Skeletal muscle cell (primary cell): ENCODE measurements around the gene PTPRE.
"Not testable (repeated sequence)": the region's sequence is repeated elsewhere in the genome, so short reads cannot be mapped to it uniquely, and the experiment has no call there.

Source experiments
- DNase-seq: peaks from one replicate; pipeline ENCODE4 v3.0.0-alpha.2; 2010; ENCODE audit warnings: low read depth
- H3K4me3 ChIP-seq: 2 replicates; pipeline ENCODE4 v1.5.1; 2011; ENCODE audit warnings: low read depth, mild to moderate bottlenecking, control low read depth, low read length, moderate library complexity

Gene PTPRE

DNA sequence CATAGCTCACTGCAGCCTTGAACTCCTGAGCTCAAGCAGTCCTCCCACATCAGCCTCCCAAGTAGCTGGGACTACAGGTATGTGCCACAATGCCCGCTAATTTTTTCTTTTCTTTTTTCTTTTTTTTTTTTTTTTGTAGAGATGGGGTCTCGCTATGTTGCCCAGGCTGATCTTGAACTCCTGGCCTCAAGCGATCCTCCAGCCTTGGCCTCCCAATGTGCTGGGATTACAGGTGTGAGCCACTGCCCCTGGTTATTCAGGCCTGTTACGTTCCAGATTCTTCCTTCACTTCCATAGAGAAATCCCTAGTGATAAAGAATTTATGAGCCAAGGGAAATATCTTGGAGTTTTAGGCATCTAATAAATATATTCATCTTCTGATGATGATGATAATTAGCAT, 187.7 kb downstream of the PTPRE start:
- not testable (repeated sequence) for H3K4me3 ChIP-seq, DNase-seq

DNA sequence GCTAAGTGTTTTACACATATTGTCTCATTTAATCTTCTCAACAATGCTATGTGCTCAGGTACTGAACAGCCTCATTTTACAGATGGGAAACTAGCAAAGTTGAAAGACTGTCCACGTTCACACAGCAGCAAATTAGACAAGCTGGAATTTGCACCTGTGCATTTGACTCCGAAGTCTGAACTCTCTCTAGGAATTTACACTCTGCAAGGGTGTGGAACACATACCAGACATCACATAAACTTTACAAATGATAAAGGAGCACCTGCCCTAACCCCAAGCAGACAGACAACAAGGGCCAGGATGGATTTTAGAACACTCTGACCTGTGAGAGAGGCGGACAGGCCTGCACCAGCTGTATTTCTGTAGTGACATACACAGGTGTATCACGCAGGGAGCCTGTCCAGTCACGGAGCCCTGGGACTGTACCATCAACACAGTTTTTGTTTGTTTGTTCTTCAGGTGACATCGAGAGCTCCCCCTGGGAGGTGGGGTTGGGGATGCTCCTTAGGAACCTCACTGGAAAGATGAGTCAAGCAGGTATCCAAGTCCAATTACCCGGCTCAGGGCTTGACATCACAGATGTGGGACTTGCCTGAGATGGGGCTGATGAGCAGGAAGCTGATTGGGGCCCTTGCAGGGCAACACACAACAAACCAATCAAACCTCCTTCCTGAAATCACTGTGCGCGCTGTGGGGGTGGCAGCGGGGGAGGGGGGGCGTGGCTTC, 188.3 kb downstream of the PTPRE start:
- DNase-seq: no peak
- H3K4me3 ChIP-seq: no peak overlapping the region

DNA sequence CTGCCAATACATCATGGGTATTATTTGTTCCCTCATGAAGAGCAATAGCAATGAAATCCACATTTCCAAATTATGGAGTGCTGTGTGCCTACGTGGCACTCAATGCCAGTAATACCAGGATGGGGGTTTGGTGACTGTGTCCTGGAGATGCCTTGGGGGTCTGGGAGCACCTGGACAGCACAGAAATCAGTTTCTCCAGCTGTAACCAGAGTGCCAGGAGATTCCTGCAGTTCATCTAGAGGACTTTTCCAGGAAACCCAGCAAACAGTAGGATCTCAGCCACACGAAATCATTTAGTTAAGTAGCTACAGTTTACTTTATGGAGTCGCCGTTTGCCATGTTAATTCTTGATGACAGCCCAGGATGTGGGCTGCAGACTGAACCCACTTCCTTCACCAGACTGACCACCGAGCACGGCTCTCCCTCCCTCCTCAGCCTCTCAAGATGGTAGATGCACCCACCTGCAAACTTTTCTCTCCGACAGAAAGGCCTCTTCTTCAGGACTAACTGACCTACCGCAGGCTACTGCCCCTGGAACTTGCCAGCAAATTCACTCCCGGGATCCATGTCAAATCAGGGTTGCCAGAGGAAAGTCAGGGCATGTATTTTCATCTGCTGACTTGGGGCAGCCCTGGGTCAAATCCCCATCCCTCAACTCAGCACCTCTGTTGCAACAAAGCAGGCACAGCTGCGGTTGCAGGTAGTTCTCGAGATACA, 189.0 kb downstream of the PTPRE start:
- no peak for DNase-seq

DNA sequence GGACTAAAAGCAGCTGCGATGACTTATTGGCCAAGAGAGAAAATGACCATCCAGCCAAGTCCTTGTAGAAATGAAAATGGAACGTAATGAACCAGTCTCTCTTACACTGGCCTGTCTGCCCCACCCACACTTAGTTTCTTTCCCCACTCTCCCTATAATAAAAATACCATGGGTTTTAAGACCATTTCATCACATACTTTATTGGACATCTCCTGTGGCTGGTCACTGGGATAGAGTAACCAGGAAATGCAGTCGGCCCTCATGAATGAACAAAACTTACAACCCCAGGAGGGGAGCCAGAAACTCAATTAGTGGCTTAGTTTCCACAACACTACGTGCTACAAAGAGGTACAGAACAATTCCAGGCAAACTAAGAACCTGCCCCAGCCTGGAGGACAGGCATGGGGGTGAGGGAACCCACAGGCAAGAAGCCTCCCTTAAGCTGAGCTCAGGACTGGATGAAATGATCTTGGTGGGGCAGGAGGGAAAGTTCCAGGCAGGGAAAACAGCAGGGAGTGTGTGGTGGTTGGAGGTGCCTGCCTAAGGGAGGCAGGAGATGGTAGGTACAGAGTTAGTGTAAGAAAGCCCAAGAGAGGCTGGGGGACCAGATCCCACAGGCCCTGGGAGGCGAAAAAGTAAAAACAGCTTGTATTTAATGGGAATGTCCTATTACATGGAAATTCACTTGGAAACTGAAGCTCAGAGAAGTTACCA, 189.7 kb downstream of the PTPRE start:
- H3K4me3 ChIP-seq: no peak overlapping the region
- no peak for DNase-seq

More for the DNA sequence above, 189.0 kb downstream of the PTPRE start:
- H3K4me3 ChIP-seq: no peak overlapping the region

DNA sequence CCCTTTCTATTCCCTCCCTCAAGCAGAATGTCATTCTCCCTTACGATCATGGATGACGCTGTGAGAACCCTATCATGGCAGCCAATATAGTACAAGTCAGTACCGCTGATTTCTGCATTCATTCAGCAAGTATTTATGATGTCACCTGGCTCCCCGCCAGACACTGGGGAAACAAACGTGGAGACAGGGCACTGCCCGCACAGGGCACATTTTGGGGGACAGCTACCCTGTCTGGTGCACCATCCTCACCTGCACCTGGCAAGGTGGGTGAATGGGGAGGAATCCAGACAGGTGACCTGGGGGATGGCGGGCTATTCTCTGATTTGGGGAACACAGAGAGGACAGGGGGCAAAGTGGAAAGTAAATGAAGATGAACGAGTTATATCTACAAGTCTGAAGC, 190.9 kb downstream of the PTPRE start:
- no peak for DNase-seq
- H3K4me3 ChIP-seq: no peak overlapping the region

DNA sequence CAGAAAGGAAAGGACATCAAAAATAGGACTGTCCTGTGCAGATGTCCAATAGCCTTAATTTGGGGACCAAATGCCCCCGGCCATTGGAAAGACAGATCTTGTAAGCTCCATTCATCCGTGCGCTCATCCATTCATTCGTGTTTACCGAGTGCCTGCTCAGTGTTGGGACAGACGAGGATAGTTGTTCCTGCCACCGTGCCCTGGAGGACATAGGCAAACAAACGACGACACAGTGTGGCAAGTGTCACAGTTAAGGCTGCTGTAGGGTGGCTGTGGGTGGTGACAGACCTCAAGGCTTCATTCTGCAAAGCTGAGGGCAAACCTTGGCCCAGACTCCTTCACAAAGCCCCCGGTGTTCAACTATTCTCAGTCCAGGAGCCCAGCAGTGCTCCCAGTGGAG, 191.7 kb downstream of the PTPRE start:
- no peak overlapping the region for H3K4me3 ChIP-seq
- no peak for DNase-seq

DNA sequence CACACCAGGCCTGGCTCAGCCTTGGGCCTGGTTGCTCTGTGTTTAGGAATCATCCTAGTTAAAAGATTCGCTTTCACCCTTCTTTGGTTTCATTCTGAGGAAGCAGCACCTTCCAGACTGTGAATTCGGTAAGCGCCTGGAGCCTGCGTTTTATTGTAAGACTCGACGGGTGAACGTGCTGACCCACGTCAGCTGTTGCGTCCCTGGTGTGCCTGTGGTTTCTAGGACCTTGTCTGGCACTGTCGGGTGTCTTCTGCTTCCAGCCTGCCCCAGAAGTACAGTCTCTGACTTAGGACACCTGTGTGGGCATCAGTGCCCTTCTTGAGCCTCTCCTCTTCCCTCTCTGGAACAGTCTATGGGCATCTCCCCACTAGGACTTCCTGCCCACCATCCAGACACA, 193.0 kb downstream of the PTPRE start:
- H3K4me3 ChIP-seq: no peak overlapping the region
- DNase-seq: no peak

DNA sequence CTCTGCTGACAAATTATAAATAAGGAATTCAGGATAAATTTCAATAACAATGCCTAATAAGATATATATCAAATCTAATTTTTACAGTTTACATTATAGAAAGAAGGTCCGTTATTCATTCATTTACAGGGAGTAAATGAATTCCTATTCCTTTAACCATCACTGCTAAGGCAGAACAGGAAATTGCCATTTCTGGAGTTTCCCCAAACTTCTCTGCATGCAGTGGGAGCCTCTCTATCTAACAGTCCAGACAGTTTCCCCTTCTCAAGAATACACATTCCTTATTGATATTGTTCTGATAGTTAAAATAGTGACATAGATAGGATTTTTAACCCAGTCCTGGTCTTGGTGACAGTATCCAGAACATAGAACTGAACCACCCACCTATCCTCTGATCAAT, 195.0 kb downstream of the PTPRE start:
- DNase-seq: no peak
- no peak overlapping the region for H3K4me3 ChIP-seq

DNA sequence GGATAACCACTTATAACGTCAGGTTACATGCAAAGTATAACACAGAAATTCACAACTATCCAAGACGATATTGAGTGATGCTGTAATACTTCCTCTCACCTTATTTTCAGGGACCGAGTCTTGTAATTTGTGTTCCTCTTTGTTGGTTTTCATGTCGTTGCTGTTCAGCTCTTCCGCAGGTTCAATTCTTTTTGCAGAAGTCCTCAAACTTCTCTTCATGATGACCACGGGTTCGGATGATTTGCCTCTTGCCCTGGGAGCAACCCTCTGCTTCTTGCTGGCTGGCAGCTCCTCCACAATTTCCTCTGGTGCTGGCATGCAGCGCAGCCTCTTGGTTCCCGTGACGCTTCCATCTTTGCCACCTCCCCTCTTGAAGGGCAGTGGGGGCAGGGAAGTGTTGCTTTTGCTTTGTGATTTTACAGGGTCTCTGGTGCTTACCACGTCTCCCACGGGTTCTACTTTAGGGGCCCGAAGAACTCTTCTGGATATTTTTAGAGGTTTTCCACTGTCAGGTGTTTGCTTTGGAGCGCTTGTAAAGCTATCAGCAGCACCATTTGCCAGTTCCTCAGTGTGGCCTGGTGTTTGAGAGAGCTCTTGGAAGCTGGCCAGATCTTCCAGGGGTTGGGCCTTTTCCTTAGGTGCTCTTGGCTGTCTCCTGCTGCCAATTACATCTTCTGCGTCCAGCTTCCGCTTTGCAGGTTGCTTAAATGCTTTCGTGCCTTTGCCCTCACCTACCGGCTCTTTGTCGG, 195.8 kb downstream of the PTPRE start:
- no peak for DNase-seq

DNA sequence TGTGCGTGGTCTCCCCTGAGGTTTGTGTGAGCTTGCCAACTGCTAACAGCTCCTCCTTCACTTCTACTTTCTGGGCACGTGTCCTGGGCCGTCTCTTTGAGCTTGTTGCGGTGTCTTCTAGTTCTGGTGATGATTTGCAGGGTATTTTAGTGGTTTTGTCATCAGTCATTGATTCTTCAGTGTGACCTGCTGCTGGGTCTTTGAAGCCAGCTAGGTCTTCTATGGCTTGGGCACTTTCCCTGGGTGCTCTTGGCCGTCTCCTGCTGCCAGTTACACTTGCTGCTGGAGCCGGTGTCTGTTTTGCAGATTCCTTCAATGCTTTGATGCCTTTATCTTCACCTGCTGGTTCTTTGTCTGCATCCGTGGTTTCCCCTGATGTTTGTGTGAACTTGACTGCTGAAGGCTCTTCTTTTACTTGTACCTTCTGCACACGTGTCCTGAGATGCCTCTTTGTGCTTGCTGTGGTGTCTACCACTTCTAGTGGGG, 196.4 kb downstream of the PTPRE start:
- DNase-seq: no peak
- H3K4me3 ChIP-seq: no peak overlapping the region

More for the DNA sequence above, 195.8 kb downstream of the PTPRE start:
- H3K4me3 ChIP-seq: no peak overlapping the region

DNA sequence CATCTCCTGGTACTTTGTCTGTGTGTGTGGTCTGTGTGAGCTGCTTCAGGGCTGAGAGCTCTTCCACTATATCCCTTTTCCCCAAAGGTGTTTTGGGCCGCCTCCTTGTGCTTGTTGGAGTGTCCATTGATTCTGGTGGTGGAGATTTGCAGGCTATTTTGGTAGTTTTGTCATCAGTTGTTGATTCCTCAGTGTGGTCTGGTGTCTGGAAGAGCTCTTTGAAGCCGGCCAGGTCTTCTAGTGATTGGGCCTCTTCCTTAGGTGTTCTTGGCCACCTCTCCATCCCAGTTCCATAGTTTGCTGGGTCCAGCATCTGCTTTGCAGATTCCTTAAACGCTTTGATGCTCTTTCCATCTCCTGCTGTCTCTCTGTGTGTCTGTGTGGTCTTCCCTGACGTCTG, 198.5 kb downstream of the PTPRE start:
- H3K4me3 ChIP-seq: no peak overlapping the region

DNA sequence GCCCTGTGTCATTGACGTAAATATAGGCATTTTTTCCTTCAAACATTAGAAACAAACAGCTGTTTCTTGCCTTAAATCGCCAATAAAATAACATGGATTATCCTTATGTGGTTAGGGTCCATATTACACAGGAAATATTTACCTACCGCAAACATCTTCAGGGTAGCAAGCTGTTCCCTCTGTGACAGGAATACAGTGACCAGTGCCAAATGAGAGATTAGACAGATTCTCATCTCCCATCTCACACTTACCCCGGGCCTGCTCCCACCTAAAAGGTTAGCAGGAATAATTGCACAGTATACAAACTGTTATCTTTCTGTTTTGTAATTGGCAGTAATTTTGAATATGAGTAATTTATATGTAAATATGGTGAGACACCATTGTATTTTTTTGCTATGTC, 202.8 kb downstream of the PTPRE start:
- no peak overlapping the region for H3K4me3 ChIP-seq
- DNase-seq: no peak

More for the DNA sequence above, 198.5 kb downstream of the PTPRE start:
- no peak for DNase-seq

DNA sequence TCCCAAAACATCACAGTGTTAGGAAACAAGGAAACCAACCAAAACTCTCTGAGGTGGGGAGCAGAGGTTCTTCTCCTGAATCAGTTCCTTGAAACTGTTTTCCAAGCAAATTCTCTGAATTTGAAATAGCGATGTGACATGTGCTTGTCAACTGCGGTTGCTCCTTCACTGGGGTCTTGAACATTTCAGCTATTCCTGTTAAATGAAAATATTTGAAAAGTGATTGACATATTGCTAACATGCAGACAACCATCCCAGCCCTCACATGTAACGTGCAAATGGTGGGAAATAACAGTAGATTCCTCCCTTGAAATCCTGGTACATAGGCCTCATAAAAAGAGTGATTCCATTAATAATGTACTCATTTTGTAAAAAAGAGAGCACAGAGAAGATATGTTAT, 203.4 kb downstream of the PTPRE start:
- no peak for DNase-seq
- no peak overlapping the region for H3K4me3 ChIP-seq

DNA sequence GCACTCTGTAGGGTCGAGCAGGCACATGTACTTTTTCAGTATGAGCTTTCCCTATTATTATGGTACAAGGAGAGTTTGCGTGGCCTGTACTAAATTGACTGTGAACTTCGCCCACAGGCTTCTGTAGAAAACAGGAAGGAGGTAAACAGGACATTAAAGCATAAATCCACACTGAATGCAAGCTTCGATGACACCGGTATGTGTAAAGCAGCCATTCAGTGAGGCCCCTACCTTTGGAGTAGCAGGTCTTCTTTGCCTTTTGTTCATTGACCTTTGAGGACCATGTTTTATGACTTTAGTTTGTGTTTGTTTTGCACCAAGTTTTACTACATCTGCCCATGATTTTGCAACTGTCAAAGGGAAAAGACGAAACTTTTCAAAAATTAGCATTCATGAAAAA, 204.8 kb downstream of the PTPRE start:
- no peak for DNase-seq
- H3K4me3 ChIP-seq: no peak overlapping the region

DNA sequence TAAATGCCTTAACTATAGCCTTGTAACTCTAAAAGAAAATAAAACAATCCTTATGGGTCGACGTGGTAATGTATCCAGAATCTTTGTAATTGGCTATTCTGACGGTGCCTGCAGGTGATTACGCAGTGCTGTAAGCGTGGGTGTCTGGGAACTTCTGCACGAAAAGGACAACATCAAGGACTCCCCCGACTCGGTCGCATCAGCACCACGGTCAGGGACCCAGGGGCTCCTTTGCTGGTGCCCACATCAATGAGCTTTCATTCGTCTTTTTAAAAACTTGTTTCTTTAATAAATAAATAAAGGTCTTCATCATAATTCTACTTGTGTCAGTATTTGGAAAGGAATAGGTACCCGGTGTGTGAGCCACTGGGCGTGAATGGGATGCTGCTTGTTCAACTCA, 206.1 kb downstream of the PTPRE start:
- DNase-seq: no peak
- no peak overlapping the region for H3K4me3 ChIP-seq

DNA sequence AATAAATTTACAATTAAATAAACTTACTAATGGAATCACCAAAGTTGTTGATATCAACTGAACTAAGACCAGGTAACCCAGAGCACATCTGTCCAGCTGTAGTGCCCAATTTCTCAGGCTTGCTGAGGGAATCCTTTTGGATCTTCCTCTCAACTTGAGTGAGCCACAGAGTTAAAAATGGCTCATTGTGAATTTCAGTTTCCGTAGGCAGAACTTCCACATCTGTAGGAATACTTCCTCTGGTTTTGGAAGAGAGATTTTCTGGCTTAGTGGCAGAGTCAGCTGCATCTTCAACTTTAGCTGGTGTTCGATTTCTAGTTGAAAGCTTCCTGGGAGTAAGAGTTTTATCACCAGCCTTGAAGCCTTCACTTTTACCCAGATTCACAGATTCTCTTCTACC, 208.0 kb downstream of the PTPRE start:
- no peak overlapping the region for H3K4me3 ChIP-seq
- DNase-seq: no peak

DNA sequence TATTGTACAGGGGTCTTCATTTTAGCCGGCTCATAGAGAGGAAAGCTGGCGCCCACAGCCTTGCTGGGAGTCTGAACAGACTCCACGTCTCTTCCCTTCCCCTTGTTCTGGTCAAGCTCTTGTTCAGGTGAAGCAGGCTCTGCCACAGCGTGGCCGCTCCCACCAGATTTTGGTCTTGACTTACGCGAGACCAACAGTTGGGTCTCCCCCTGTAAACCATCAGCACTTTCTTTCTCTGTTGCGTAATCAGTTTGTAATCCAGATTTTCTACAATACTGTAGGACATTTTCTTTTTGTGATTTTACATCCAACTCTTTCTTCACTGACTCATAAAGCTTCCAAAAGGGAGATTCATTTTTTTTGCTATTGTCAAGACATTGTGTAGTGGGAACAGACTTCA, 208.5 kb downstream of the PTPRE start:
- no peak for DNase-seq
- H3K4me3 ChIP-seq: no peak overlapping the region

DNA sequence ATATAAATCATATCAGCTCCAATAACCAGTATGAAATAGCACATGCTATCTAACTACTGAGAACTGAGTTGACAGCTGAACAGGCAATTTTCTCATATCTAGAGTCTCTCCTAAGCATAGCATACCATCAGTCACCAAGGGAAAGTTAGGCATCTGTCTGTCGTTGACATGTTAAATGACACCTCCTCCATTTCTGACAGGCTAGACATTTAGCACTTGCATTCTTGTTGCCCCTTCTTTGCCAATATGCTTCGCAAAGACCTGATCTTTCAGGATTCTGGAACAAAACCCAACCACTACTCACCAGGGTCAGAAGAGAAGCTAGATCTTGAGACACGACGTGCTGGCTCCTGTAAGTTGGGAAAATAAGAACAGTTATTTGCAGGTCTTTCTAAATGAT, 209.3 kb downstream of the PTPRE start:
- H3K4me3 ChIP-seq: no peak overlapping the region
- no peak for DNase-seq

DNA sequence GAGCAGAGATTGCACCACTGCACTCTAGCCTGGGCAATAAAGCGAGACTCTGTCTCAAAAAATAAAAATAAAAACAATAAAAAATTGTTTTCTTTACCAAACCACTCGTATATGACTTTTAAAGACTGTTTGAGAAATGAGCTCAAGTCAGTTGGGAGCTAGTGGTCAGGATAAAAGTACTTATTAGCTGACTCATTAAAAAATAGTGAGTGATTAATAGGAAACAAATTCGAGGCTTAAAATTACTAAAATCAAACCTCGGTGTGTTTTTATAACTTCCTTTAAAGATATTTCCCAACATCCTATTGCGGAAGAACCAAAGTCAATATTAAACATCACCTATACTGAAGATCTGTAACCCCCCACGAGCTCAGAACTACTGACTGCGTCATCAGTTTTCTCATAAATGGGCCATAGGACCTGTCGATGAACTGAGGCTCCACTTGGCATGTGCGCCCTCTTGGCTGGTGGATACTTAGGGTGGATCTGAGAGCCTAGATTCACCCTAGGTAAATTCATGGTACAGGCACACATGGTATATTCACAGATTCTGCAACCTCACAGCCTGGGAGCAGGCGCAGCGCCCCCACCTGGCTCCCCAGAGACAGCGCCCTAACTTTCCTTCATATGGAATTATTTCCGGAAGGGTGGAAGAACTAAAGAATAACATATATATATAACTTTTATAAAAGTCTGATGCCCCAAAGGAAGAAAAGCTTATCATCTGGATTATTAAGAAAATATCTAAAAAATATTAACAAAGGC, 210.1 kb downstream of the PTPRE start:
- no peak for DNase-seq
- no peak overlapping the region for H3K4me3 ChIP-seq
